Measurements from ENCODE around the gene BTAF1.
A peak's percentile ranks its signal among the peaks of the same experiment; 100 is the strongest.

BTAF1 gene

GRCh38 chr10:91909117-91909677 is 14.4 kb upstream of the BTAF1 start, which contains the start of gene FGFBP3:
Gene FGFBP3, minus strand, starts transcription at chr10:91909486. Its CDS starts 517 bp downstream, at chr10:91908969.
- TF ChIP-seq CTCF (IDR thresholded peaks at IDR 0.05; ENCODE audit: low read depth, low read length): no peak
- DNase-seq (ENCODE audit: low read depth in 2 of 2): peak; percentile 43 to 44
- peak within 1 kb of the TSS; percentile 60 to 67 for H3K4me3 ChIP-seq (replicated peaks in 1 of 2; ENCODE audit: low read depth in 2 of 2, low read length in 2 of 2)

GRCh38 chr10:91910467-91910866 is 13.1 kb upstream of the BTAF1 start:
- no peak for DNase-seq (ENCODE audit: low read depth in 2 of 2)
- TF ChIP-seq CTCF (IDR thresholded peaks at IDR 0.05; ENCODE audit: low read depth, low read length): no peak
- H3K4me3 ChIP-seq (replicated peaks in 1 of 2; ENCODE audit: low read depth in 2 of 2, low read length in 2 of 2): no peak overlapping the region

GRCh38 chr10:91919651-91920050 is 3.9 kb upstream of the BTAF1 start:
- DNase-seq (ENCODE audit: low read depth in 2 of 2): no peak
- H3K4me3 ChIP-seq (replicated peaks in 1 of 2; ENCODE audit: low read depth in 2 of 2, low read length in 2 of 2): no peak overlapping the region
- no peak for TF ChIP-seq CTCF (IDR thresholded peaks at IDR 0.05; ENCODE audit: low read depth, low read length)

GRCh38 chr10:91924212-91925021 is 847 bp downstream of the BTAF1 start:
- H3K4me3 ChIP-seq (replicated peaks in 1 of 2; ENCODE audit: low read depth in 2 of 2, low read length in 2 of 2): peak overlapping the region; percentile 82 to 87
- peak; percentile 33 to 34 for DNase-seq (ENCODE audit: low read depth in 2 of 2)
- no peak for TF ChIP-seq CTCF (IDR thresholded peaks at IDR 0.05; ENCODE audit: low read depth, low read length)

GRCh38 chr10:91925022-91925320 is 1.4 kb downstream of the BTAF1 start:
- peak overlapping the region; percentile 25 to 87 for H3K4me3 ChIP-seq (replicated peaks in 1 of 2; ENCODE audit: low read depth in 2 of 2, low read length in 2 of 2)
- no peak for TF ChIP-seq CTCF (IDR thresholded peaks at IDR 0.05; ENCODE audit: low read depth, low read length)
- peak; percentile 44 to 46 for DNase-seq (ENCODE audit: low read depth in 2 of 2)

GRCh38 chr10:91930939-91931338 is 7.4 kb downstream of the BTAF1 start:
- no peak for DNase-seq (ENCODE audit: low read depth in 2 of 2)
- no peak overlapping the region for H3K4me3 ChIP-seq (replicated peaks in 1 of 2; ENCODE audit: low read depth in 2 of 2, low read length in 2 of 2)
- TF ChIP-seq CTCF (IDR thresholded peaks at IDR 0.05; ENCODE audit: low read depth, low read length): no peak
